ENCODE measurements around the gene KDM4D.

DNA sequence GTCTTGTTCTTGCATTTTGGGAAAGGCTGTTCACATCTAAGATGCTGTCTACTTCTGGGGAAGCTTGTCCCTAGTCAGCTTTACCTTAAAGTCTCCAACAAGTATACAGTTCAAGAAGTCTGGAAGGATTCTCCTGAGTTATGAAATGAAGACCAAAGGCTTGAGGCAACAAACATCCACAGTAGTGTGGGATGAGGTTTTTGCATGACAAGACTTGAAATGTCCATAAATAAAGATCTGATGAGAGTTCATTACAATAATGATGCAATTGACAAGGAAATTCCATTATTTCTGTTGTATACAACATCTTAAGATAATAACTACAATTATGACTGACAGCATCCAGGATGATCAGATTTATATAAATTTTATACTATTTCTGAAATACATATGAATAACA lies 30.2 kb downstream of the KDM4D start:
- no peak for TF ChIP-seq CTCF (IDR thresholded peaks at IDR 0.05)
- TF ChIP-seq POLR2A (IDR thresholded peaks at IDR 0.05): no peak
